GM18508 (cell line): ENCODE results near the gene ZFTA.
"Not testable (repeated sequence)": the region's sequence is repeated elsewhere in the genome, so short reads cannot be mapped to it uniquely, and the experiment has no call there.

Experiments
- ATAC-seq: cut with Tn5 transposase; IDR thresholded peaks from one replicate; pipeline ENCODE4 v1.9.1; 2021; ENCODE audit warnings: moderate number of reproducible peaks; ENCODE audit not compliant: insufficient read depth, unreplicated experiment

The ZFTA gene

DNA sequence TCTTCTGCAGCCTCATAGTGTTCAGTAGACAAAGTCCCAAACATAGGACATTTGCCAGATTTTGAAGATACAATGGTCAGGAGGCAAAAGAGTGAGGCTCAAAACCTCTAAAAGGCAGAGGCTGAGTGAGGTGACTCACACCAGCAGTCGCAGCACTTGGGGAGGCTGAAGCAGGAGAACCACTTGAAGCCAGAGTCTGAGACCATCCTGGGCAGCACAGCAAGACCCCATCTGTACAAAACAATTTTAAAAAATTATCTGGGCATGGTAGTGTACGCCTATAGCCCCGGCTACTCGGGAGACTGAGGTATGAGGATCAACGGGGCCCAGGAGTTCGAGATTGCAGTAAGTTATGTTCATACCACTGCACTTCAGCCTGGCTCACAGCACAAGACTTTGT is 14.2 kb upstream of the ZFTA start:
- no peak for ATAC-seq

DNA sequence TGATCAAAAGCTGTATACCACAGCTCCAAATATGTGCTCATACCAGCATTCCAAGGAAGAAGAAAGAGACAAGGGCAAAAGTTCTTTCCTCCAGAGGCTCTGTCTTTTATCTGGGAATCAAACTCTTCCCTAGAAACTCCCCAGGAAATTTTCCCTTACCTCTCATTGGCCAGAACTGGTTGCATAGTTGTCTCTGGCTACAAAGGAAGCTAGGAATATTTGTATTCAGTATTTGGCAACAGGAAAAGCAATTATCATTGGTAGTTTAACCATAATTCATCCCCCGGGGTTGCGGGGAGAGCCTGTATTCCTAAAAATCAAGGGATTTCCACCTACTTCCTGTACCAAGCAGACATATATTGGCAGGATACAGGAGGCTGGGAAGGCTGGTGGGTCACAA is 10.5 kb upstream of the ZFTA start:
- ATAC-seq, result no peak

- ATAC-seq, result no peak
These were observed 6.6 kb upstream of the ZFTA start for GRCh38 chr11:63775191-63775590.

GRCh38 chr11:63771741-63772318 is 3.3 kb upstream of the ZFTA start:
- not testable (repeated sequence) for ATAC-seq

GRCh38 chr11:63770763-63771162 is 2.2 kb upstream of the ZFTA start:
- ATAC-seq, result no peak

GRCh38 chr11:63769714-63770455 is 1.3 kb upstream of the ZFTA start:
- ATAC-seq, result no peak

GRCh38 chr11:63769042-63769713 is 603 bp upstream of the ZFTA start:
- no peak for ATAC-seq

GRCh38 chr11:63767565-63768236 is 874 bp downstream of the ZFTA start:
- ATAC-seq, result no peak

DNA sequence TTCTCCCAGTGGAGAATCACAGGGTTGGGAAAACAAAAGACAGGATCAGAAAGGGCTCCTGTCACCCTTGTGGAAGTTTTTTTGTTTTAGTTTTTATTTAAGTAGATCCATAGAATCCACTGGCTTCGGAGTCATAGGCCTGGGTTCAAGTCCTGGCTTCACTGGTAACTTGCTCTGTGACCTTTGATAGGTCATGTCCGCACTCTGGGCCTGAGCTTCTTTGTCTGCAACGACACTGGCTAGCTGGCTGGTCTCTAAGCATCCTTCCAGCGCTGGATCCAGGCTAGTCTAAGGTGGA is 1.4 kb downstream of the ZFTA start:
- no peak for ATAC-seq

DNA sequence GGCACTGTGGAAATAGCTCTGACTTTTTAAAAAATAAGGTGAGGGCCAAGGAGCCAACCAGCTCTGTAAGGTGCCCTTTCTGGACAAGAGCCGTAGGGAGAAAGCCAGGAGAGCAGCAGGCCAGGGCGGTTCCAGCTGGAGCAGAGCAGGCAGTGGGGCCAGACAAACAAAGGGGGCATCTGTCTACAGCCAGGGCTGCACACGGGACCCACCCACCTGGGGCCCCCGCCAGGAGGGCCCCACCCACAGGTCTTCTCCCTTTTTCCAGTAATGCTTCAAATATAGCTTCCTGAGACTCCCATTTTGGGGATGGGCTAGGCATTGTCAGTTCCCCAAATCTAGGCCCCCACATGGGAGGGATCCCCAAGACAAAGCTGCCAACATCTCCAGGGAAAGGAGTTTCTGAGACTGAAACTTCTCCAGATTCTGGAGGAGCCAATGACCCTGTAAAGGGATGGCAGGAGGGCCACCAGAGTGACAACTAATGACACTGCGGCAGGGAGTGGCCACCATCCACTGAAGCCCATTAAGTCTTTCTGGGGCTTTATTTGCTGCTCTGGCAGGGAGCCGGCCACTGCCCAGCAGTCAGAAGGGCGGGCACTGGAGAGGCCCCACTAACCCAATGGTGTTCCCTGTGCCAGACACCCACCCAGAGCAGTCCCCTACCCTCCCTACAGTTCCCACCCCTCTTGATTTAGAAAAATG is 1.9 kb downstream of the ZFTA start:
- ATAC-seq, result no peak

- no peak for ATAC-seq
These were observed 2.8 kb downstream of the ZFTA start for GRCh38 chr11:63765688-63766241.

- no peak for ATAC-seq
These were observed 3.6 kb downstream of the ZFTA start for GRCh38 chr11:63764679-63765647.

DNA sequence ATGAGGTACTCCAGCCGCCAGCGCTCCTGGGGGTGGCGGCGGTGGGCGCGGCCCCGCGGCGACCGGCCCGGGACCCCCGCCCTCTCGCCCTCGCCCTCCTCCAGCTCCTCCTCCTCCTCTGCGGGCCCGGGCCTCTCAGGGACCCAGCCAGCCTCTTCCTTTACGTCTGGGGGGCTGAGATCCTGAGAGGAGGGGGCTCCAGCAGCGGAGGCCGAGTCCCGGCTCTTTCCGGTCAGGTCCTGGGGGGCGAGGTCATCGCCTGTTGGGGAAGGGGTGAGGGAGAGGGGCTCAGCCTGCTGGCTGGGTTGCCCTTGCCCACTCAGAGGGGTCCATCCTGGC is 4.3 kb downstream of the ZFTA start:
- no peak for ATAC-seq

DNA sequence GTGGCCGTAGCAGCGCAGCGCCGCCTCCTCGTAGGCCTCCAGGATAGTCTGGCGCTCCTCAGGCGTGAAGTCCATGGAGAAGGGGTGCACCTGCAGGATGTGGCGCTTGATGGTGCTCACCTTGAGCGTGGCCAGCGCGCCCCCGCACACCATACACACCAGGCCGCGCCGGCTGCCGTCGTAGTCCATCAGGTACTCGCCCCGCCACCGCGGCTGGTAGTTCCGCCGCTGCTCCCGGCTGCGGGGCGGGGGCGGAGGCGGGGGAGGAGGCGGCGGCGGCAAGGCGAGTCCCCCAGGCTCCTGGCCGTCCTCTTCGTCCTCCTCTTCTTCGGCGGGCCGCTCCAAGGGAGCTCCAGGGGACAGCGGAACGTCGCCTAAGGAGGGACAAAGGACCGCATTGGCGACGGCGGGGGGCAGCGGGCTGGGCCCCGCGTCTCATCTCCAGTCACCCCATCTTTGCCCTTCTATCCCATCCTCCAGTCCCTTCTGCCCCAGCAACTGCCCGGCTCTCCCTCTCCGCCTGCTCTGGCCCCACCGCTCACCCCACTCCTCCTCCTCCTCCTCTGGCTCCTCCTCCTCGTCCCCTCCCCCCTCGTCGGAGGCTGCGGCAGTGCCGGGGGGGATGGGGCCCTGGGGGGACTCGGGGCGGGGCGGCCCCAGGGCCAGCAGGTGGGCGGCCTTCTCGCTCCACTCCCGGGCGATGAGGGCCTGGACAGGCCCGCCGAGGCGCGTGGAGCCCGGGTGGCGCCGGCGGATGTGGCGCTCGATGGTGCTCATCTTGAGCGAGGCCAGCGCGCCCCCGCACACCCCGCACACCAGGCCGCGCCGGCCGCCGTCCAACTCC is 4.9 kb downstream of the ZFTA start:
- ATAC-seq, result no peak

GRCh38 chr11:63762654-63763495 is 5.7 kb downstream of the ZFTA start:
- ATAC-seq, result no peak

DNA sequence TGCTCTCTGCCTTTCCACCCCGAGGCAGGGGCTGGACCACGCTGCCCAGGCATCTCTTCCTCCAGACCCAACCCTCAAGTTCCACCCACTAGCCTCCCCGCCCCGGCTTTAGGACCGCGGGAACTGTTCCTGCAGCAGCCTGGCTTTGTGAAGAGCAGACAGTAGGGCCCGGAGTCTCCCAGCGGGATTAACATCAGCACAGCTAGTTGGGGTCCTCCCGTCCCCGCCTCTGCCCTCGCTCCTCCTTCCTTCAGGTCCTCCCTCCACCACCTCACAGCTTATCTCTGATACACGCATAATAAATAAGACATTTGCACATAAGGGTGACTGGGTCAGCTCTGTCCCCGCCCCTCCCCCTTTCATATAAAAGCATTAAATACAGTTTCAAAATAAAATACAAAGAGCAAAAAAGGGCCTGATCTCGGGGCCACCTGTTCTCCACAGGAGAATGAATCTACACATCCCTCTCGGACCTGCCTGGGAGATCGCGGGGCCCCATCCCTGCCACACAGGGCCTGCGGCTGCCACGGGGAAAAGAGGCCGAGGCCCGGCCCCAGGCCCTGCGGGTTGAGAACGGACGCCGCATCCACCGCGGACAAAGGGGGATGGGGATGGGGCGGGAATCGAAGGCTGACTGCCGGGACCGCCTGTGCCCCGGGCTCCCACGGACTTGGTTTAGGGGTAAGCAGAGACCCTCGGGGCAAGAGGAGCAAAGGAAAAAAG is 6.5 kb downstream of the ZFTA start:
- ATAC-seq, result no peak

DNA sequence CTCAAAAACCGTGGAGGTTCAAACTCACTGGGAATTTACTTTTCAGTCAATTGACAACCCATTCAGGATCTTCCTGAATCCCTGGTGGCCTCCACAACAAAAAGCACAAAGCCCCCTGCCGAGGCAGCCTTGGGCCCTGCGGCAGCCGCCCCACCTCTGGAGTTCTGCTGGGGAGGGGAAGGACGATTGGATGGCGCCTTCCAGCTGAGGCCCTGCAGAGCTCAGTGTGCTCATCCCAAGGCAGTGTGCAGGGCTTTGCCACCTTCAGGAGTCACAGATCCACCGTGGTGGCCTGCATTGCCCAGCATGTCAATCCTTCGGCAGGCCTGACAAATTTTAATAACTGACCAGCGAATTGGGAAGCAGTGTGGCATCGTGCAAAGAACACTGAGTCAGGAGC is 7.4 kb downstream of the ZFTA start:
- no peak for ATAC-seq
